AG04450 (cell line): ENCODE data around the gene RAET1E. TPM values are rescaled to one million over a fixed set of nuclear protein-coding genes. Genes with fewer than 3 reads are reported as not detected.
"Not testable (repeated sequence)": the region's sequence is repeated elsewhere in the genome, so short reads cannot be mapped to it uniquely, and the experiment has no call there.

Experiments used
- CTCF ChIA-PET: fragments of 300-600, 350-600 bp; formaldehyde crosslinking; extraction: SDS; loops from one replicate; lab custom pipeline; 2022; ENCODE audit warnings: antibody characterized with exemption, inconsistent platforms; lab: Charles Lee
- POLR2A ChIA-PET: fragments of 350-600 bp; formaldehyde crosslinking; extraction: SDS; loops from one replicate; lab custom pipeline; 2021; ENCODE audit warnings: antibody characterized with exemption, inconsistent platforms; lab: Yijun Ruan, JAX
- DNase-seq: peaks from one replicate; pipeline ENCODE4 v3.0.0-alpha.2; 2011; ENCODE audit warnings: low read depth, low spot score
- H3K27ac ChIP-seq: one replicate; pipeline ENCODE4 v1.5.1; 2012; ENCODE audit warnings: low read depth, low read length, control low read depth
- H3K27me3 ChIP-seq: one replicate; pipeline ENCODE4 v1.6.0; 2012; ENCODE audit warnings: low read length; ENCODE audit not compliant: control insufficient read depth, insufficient read depth
- H3K4me3 ChIP-seq: 2 replicates; pipeline ENCODE4 v1.5.1; 2011; ENCODE audit warnings: mild to moderate bottlenecking, low read depth, low read length, control low read depth
- H3K9me3 ChIP-seq: 2 replicates; pipeline ENCODE4 v1.5.1; 2012; ENCODE audit warnings: low read length; ENCODE audit not compliant: control insufficient read depth, insufficient read depth
- polyA plus RNA-seq: library from polyadenylated mRNA; depleted of rRNA; stranded (reverse); fragments of >200 nt; gene quantifications from 2 replicates; pipeline ENCODE4 v1.2.3, GENCODE V29; 2011
- TF ChIP-seq, protein P1 (sequence below): IDR thresholded peaks from 2 replicates; pipeline ENCODE4 v1.5.1; 2011; ENCODE audit warnings: low read depth, low read length, control low read depth, inconsistent platforms

Gene RAET1E
- polyA plus RNA-seq, 1 experiment: not detected

GRCh38 chr6:149895048-149895590 is 2.8 kb downstream of the RAET1E start:
- CTCF ChIA-PET: no interaction called here
- TF ChIP-seq, protein P1, sequence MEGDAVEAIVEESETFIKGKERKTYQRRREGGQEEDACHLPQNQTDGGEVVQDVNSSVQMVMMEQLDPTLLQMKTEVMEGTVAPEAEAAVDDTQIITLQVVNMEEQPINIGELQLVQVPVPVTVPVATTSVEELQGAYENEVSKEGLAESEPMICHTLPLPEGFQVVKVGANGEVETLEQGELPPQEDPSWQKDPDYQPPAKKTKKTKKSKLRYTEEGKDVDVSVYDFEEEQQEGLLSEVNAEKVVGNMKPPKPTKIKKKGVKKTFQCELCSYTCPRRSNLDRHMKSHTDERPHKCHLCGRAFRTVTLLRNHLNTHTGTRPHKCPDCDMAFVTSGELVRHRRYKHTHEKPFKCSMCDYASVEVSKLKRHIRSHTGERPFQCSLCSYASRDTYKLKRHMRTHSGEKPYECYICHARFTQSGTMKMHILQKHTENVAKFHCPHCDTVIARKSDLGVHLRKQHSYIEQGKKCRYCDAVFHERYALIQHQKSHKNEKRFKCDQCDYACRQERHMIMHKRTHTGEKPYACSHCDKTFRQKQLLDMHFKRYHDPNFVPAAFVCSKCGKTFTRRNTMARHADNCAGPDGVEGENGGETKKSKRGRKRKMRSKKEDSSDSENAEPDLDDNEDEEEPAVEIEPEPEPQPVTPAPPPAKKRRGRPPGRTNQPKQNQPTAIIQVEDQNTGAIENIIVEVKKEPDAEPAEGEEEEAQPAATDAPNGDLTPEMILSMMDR: no peak

DNA sequence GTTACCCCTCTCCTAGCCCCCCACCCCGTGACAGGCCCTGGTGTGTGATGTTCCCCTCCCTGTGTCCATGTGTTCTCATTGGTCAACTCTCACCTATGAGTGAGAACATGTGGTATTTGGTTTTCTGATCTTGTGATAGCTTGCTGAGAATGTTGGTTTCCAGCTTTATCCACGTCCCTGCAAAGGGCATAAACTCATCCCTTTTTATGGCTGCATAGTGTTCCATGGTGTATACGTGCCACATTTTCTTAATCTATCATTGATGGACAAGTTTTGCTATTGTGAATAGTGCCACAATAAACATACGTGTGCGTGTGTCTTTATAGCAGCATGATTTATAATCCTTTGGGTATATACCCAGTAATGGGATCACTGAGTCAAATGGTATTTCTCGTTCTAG is 6.0 kb downstream of the RAET1E start:
- H3K9me3 ChIP-seq, H3K4me3 ChIP-seq, POLR2A ChIA-PET, DNase-seq, CTCF ChIA-PET, H3K27me3 ChIP-seq, H3K27ac ChIP-seq: not testable (repeated sequence)

More at GRCh38 chr6:149895048-149895590, 2.8 kb downstream of the RAET1E start:
- Histone ChIP-seq H3K27ac (no peak overlapping the region), H3K4me3 (no peak overlapping the region), H3K9me3 (no peaks in the 10 kb centered on the region), H3K27me3 (no peaks in the 10 kb centered on the region)
- POLR2A ChIA-PET: no interaction called here
- peak; percentile 52 for DNase-seq

DNA sequence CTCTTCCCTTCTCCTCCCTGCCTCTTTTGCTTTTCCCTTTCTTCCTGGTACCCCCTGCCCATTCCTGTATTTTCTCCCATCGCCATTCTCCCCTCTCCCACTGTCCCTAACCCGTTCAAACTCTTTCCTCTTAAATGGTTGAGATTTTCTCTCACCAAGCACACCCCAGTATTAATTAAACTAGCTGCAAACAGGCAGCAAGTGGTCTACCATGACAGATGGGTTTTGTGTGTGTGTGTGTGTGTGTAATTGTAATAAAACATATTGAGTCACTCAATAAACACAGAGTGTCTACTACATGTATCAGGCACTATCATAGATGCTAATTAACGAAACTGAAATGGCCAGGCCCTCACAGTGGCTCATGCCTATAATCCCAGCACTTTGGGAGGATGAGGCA is 6.7 kb downstream of the RAET1E start:
- no peak overlapping the region for H3K27ac ChIP-seq
- ChIA-PET CTCF (no interaction called here), POLR2A (no interaction called here)
- no peak overlapping the region for H3K4me3 ChIP-seq
- H3K27me3 ChIP-seq: no peaks in the 10 kb centered on the region
- TF ChIP-seq, protein P1: no peak
- no peaks in the 10 kb centered on the region for H3K9me3 ChIP-seq
- DNase-seq: no peak

DNA sequence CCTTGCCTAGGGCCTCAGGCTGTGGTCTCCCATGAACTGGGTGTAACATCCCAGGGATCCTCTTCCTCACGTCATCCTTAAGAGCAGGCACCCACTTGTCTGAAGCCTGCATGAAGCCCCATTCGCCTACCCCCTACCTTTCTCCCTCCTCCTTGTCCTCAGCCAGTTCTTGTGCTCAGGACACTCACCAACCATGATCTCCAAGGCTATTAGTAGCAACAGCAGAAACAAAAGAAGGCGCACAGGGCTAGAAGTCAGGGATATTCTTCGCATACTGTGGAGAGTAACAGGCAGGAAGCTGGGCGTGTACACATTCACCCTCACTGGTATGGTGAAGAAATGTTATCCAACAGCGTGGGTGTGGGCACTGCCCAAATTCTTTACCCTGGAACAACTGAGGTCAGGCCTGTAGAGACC is 7.3 kb downstream of the RAET1E start:
- TF ChIP-seq, protein P1: no peak
- ChIA-PET POLR2A (no interaction called here), CTCF (no interaction called here)
- DNase-seq: no peak
- H3K27me3 ChIP-seq: no peaks in the 10 kb centered on the region
- no peaks in the 10 kb centered on the region for H3K9me3 ChIP-seq
- H3K4me3 ChIP-seq: no peak overlapping the region
- no peak overlapping the region for H3K27ac ChIP-seq

GRCh38 chr6:149889326-149889725 is 8.6 kb downstream of the RAET1E start:
- CTCF ChIA-PET: no interaction called here
- H3K27me3 ChIP-seq: no peaks in the 10 kb centered on the region
- H3K27ac ChIP-seq: no peak overlapping the region
- H3K9me3 ChIP-seq: no peaks in the 10 kb centered on the region
- H3K4me3 ChIP-seq: no peak overlapping the region
- DNase-seq: no peak
- POLR2A ChIA-PET: no interaction called here
- TF ChIP-seq, protein P1: no peak
